HepG2 (cell line): ENCODE measurements around the gene SYTL2. TPM values are rescaled to one million over a fixed set of nuclear protein-coding genes. Genes with fewer than 3 reads are reported as not detected.
A peak's percentile ranks its signal among the peaks of the same experiment; 100 is the strongest.

Experiments
- GABPB1 ChIP-seq: IDR thresholded peaks from 2 replicates; pipeline ENCODE4 v1.6.1; 2016; ENCODE audit warnings: mild to moderate bottlenecking, missing genetic modification reagents, moderate library complexity, missing compliant biosample characterization
- GLMP ChIP-seq: sonication (generic); formaldehyde crosslinking; IDR thresholded peaks from 2 replicates; pipeline ENCODE4 v1.9.0; 2021; ENCODE audit warnings: missing genetic modification reagents, mild to moderate bottlenecking, borderline replicate concordance
- HOXA9 ChIP-seq: sonication (generic); formaldehyde crosslinking; IDR thresholded peaks from 2 replicates; pipeline ENCODE4 v1.8.1; 2022; ENCODE audit warnings: missing genetic modification reagents, mild to moderate bottlenecking, moderate library complexity, borderline replicate concordance
- IRF1 ChIP-seq: sonication (generic); formaldehyde crosslinking; IDR thresholded peaks from 2 replicates; pipeline ENCODE4 v1.4.0; 2020; ENCODE audit warnings: low read depth, mild to moderate bottlenecking, missing genetic modification reagents
- PHF20 ChIP-seq: sonication (generic); formaldehyde crosslinking; IDR thresholded peaks from 2 replicates; pipeline ENCODE4 v1.5.0; 2020; ENCODE audit warnings: mild to moderate bottlenecking, missing genetic modification reagents
- SOX5 ChIP-seq: IDR thresholded peaks from 2 replicates; pipeline ENCODE4 v1.6.1; 2016; ENCODE audit warnings: borderline replicate concordance
- ZBTB42 ChIP-seq: sonication (generic); formaldehyde crosslinking; IDR thresholded peaks from 2 replicates; pipeline ENCODE4 v1.5.0; 2020; ENCODE audit warnings: mild to moderate bottlenecking, missing genetic modification reagents
- ZNF121 ChIP-seq: sonication (generic); formaldehyde crosslinking; IDR thresholded peaks from 2 replicates; pipeline ENCODE4 v1.5.0; 2020; ENCODE audit warnings: mild to moderate bottlenecking, missing genetic modification reagents
- ZNF367 ChIP-seq: sonication (generic); formaldehyde crosslinking; IDR thresholded peaks from 2 replicates; pipeline ENCODE4 v1.4.0; 2020; ENCODE audit warnings: missing genetic modification reagents, borderline replicate concordance
- ZNF710 ChIP-seq: sonication (generic); formaldehyde crosslinking; IDR thresholded peaks from 2 replicates; pipeline ENCODE4 v1.5.0; 2020; ENCODE audit warnings: mild to moderate bottlenecking, missing genetic modification reagents, borderline replicate concordance
- polyA plus RNA-seq, 8 experiments: library from polyadenylated mRNA; depleted of rRNA in 3 of 8; stranded (reverse) in 7 of 8; unstranded in 1 of 8; fragments of >200 nt; fragmentation: Illumina TruSeq in 4 of 8; extraction: Trizol in 4 of 8; gene quantifications; 2 replicates each; pipeline versions ENCODE4 v1.2.1 to v1.2.3, GENCODE V29; 2011 to 2016; ENCODE audit warnings: low read depth in 4 of 8, missing spikeins in 1 of 8, mixed read lengths in 1 of 8; ENCODE audit not compliant: insufficient read depth in 1 of 8
- total RNA-seq, 5 experiments: library from RNA; depleted of rRNA; stranded (reverse); fragments of >200 nt; fragmentation: Illumina TruSeq; extraction: Trizol; gene quantifications; 2 replicates each; pipeline ENCODE4 v1.2.3, GENCODE V29; 2016; ENCODE audit warnings: low read depth in 1 of 5
- TF ChIP-seq, protein P1 (sequence below): sonication (generic); formaldehyde crosslinking; IDR thresholded peaks from 2 replicates; pipeline ENCODE4 v1.5.0; 2020; ENCODE audit warnings: missing genetic modification reagents
- TF ChIP-seq, protein P2 (sequence below): sonication (generic); formaldehyde crosslinking; IDR thresholded peaks from 2 replicates; pipeline ENCODE4 v1.5.1; 2020; ENCODE audit warnings: missing genetic modification reagents, mild to moderate bottlenecking, borderline replicate concordance
- TF ChIP-seq, protein P3 (sequence below): sonication (generic); formaldehyde crosslinking; IDR thresholded peaks from 2 replicates; pipeline ENCODE4 v1.4.0; 2020; ENCODE audit warnings: mild to moderate bottlenecking, missing genetic modification reagents
- TF ChIP-seq, protein P4 (sequence below): sonication (generic); formaldehyde crosslinking; IDR thresholded peaks from 2 replicates; pipeline ENCODE4 v1.5.0; 2020; ENCODE audit warnings: mild to moderate bottlenecking, missing genetic modification reagents

The SYTL2 gene
- total and polyA plus RNA-seq, 2 of the 13 experiments (the other 11 are each of a cell fraction or from before 2014, with no cell fraction given) = 0.77 to 0.90 TPM

GRCh38 chr11:85647604-85648299 is 163.2 kb downstream of the SYTL2 start, which contains the start of gene TMEM126A (continued):
- TF ChIP-seq ZNF710 (peak; percentile 54; the same call in 1 of the 2 replicates), ZNF121 (CRISPR knock-in tag) (no peak), ZBTB42 (CRISPR knock-in tag) (no peak), GABPB1 (CRISPR knock-in tag) (peak; percentile 94), PHF20 (CRISPR knock-in tag) (peak; percentile 96), ZNF367 (CRISPR knock-in tag) (no peak), HOXA9 (no peak), GLMP (CRISPR knock-in tag) (no peak), SOX5 (CRISPR knock-in tag) (peak; percentile 18; the same call in 1 of the 2 replicates), IRF1 (CRISPR knock-in tag) (no peak)
- TF ChIP-seq, protein P1, sequence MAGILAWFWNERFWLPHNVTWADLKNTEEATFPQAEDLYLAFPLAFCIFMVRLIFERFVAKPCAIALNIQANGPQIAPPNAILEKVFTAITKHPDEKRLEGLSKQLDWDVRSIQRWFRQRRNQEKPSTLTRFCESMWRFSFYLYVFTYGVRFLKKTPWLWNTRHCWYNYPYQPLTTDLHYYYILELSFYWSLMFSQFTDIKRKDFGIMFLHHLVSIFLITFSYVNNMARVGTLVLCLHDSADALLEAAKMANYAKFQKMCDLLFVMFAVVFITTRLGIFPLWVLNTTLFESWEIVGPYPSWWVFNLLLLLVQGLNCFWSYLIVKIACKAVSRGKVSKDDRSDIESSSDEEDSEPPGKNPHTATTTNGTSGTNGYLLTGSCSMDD = no peak
- TF ChIP-seq, protein P2, sequence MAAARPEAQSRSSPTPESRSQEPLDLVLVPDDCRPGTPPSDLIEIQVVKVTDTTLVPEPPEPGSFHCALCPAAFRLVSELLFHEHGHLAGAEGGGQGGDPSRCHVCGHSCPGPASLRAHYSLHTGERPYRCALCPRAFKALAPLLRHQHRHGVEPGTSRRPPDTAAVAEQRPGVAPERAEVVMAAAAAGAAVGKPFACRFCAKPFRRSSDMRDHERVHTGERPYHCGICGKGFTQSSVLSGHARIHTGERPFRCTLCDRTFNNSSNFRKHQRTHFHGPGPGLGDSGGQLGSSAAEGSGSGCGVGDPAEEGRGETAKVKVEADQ (CRISPR knock-in tag) = no peak
- TF ChIP-seq, protein P3, sequence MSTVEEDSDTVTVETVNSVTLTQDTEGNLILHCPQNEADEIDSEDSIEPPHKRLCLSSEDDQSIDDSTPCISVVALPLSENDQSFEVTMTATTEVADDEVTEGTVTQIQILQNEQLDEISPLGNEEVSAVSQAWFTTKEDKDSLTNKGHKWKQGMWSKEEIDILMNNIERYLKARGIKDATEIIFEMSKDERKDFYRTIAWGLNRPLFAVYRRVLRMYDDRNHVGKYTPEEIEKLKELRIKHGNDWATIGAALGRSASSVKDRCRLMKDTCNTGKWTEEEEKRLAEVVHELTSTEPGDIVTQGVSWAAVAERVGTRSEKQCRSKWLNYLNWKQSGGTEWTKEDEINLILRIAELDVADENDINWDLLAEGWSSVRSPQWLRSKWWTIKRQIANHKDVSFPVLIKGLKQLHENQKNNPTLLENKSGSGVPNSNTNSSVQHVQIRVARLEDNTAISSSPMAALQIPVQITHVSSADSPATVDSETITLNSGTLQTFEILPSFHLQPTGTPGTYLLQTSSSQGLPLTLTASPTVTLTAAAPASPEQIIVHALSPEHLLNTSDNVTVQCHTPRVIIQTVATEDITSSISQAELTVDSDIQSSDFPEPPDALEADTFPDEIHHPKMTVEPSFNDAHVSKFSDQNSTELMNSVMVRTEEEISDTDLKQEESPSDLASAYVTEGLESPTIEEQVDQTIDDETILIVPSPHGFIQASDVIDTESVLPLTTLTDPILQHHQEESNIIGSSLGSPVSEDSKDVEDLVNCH (CRISPR knock-in tag) = no peak
- TF ChIP-seq, protein P4, sequence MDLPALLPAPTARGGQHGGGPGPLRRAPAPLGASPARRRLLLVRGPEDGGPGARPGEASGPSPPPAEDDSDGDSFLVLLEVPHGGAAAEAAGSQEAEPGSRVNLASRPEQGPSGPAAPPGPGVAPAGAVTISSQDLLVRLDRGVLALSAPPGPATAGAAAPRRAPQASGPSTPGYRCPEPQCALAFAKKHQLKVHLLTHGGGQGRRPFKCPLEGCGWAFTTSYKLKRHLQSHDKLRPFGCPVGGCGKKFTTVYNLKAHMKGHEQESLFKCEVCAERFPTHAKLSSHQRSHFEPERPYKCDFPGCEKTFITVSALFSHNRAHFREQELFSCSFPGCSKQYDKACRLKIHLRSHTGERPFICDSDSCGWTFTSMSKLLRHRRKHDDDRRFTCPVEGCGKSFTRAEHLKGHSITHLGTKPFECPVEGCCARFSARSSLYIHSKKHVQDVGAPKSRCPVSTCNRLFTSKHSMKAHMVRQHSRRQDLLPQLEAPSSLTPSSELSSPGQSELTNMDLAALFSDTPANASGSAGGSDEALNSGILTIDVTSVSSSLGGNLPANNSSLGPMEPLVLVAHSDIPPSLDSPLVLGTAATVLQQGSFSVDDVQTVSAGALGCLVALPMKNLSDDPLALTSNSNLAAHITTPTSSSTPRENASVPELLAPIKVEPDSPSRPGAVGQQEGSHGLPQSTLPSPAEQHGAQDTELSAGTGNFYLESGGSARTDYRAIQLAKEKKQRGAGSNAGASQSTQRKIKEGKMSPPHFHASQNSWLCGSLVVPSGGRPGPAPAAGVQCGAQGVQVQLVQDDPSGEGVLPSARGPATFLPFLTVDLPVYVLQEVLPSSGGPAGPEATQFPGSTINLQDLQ (CRISPR knock-in tag) = no peak
